ENCODE measurements around the gene RPS29.

DNA sequence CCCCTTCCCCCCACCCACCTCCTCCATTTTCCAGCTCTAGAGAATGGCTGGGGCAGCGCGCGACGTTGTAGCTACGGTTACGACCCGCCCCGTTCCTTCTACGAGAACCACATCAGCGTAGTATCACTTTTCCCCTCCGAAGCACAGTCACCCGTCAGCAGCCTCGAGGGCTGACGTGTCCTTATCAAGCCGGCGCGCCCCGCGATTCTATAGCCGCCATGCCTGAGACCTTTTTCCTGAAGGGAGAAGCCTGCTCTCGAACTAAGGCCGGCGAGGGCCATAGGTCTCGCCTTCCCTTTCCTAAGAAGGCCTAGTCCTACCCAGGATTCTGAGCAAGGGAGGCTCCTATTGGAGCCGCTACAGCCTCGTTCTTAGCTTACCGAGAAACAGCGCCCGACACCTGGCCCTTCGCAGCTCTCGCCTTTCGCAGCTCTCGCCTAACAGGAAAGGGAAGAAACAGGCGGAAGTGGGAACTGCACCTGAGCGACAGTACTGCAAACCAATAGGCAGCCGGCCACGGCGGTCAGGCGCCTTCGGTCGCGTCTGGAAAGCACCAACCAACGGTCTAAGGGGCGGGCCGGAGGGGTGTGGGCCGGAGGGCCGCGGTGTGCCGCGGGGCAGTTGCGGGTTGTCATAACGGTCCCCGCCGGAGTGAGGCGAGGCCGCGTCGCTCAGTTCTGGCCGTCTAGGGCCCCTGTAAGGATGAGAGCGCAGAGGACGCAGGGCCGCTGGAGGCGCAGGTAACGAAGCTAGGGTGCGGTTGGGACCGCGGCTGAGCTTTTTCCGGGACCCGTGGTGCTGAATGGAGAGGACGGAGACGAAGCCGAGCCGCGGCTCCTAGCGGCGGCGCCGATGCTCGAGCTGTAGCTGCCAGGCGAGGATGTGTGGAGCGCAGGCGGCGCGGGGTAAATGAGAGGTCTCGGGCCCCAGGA lies 34.3 kb upstream of the RPS29 start, which contains the start of the genes MGAT2 and RPL36AL:
- TF ChIP-seq, protein P1, sequence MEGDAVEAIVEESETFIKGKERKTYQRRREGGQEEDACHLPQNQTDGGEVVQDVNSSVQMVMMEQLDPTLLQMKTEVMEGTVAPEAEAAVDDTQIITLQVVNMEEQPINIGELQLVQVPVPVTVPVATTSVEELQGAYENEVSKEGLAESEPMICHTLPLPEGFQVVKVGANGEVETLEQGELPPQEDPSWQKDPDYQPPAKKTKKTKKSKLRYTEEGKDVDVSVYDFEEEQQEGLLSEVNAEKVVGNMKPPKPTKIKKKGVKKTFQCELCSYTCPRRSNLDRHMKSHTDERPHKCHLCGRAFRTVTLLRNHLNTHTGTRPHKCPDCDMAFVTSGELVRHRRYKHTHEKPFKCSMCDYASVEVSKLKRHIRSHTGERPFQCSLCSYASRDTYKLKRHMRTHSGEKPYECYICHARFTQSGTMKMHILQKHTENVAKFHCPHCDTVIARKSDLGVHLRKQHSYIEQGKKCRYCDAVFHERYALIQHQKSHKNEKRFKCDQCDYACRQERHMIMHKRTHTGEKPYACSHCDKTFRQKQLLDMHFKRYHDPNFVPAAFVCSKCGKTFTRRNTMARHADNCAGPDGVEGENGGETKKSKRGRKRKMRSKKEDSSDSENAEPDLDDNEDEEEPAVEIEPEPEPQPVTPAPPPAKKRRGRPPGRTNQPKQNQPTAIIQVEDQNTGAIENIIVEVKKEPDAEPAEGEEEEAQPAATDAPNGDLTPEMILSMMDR (IDR thresholded peaks at IDR 0.05) = peak in 4 of 6 experiments; percentile 22 to 45 (median 32)
- peak; percentile 85 to 99 for TF ChIP-seq POLR2A (IDR thresholded peaks at IDR 0.05)
